ENCODE results near the gene ACTN3.

DNA sequence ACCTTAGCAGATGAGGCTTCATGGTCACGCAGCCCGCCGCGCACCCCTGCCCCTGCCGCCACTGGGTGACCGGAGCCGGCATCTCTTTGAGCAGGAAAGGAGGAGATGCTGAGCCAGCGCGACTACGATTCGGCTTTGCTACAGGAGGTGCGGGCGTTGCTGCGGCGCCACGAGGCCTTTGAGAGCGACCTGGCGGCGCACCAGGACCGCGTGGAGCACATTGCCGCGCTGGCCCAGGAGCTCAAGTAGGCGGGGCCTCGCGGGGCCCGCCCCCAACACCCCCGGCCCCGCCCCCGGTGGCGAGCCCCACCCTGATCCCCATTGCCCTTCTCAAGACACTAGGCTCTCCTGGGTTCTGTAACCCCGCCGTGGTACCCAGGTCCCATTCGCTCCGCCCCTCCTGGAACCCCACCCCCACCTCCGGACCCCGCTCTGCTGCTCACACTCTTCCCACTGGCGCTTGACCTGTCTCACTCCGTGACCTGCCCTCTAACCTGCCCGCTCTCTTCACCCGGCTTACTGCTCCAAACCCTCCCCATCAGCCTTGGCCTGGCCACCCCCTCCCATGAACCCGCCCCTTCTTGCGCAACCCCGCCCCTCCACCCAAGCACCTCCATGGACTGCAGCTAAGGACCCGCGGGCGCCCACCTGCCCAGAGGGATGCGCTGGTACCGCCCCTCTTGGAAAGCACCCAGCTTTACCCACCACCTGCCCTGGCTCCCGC is 12.6 kb downstream of the ACTN3 start:
- TF ChIP-seq, protein P1, sequence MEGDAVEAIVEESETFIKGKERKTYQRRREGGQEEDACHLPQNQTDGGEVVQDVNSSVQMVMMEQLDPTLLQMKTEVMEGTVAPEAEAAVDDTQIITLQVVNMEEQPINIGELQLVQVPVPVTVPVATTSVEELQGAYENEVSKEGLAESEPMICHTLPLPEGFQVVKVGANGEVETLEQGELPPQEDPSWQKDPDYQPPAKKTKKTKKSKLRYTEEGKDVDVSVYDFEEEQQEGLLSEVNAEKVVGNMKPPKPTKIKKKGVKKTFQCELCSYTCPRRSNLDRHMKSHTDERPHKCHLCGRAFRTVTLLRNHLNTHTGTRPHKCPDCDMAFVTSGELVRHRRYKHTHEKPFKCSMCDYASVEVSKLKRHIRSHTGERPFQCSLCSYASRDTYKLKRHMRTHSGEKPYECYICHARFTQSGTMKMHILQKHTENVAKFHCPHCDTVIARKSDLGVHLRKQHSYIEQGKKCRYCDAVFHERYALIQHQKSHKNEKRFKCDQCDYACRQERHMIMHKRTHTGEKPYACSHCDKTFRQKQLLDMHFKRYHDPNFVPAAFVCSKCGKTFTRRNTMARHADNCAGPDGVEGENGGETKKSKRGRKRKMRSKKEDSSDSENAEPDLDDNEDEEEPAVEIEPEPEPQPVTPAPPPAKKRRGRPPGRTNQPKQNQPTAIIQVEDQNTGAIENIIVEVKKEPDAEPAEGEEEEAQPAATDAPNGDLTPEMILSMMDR (conservative IDR thresholded peaks at IDR 0.05; ENCODE audit: low read length): no peak
- TF ChIP-seq EZH2phosphoT487 (IDR thresholded peaks at IDR 0.05; ENCODE audit: borderline replicate concordance): no peak
